ENCODE data around the gene ZYX.
A peak's percentile ranks its signal among the peaks of the same experiment; 100 is the strongest.

ZYX gene

GRCh38 chr7:143362131-143363015 lies 18.8 kb upstream of the ZYX start, which contains the start of gene FAM131B:
TSS of gene FAM131B (minus strand) at chr7:143362713. CDS start at chr7:143362603, 110 bp downstream.
- no peak for DNase-seq (ENCODE audit: low read depth in 2 of 2)

- DNase-seq (ENCODE audit: low read depth in 2 of 2) = no peak
These were observed 17.9 kb upstream of the ZYX start for GRCh38 chr7:143363016-143363937.

GRCh38 chr7:143367972-143368371 lies 13.2 kb upstream of the ZYX start:
- no peak for DNase-seq (ENCODE audit: low read depth in 2 of 2)

GRCh38 chr7:143368387-143368786 lies 12.8 kb upstream of the ZYX start:
- no peak for DNase-seq (ENCODE audit: low read depth in 2 of 2)

GRCh38 chr7:143369678-143370651 lies 11.2 kb upstream of the ZYX start:
- no peak for DNase-seq (ENCODE audit: low read depth in 2 of 2)

- no peak for DNase-seq (ENCODE audit: low read depth in 2 of 2)
These were observed 9.1 kb upstream of the ZYX start for GRCh38 chr7:143372070-143372469.

GRCh38 chr7:143373255-143373794 lies 7.8 kb upstream of the ZYX start:
- no peak for DNase-seq (ENCODE audit: low read depth in 2 of 2)

GRCh38 chr7:143374561-143374960 lies 6.6 kb upstream of the ZYX start:
- no peak for DNase-seq (ENCODE audit: low read depth in 2 of 2)

GRCh38 chr7:143375298-143376034 lies 5.7 kb upstream of the ZYX start:
- DNase-seq (ENCODE audit: low read depth in 2 of 2) = no peak

- no peak for DNase-seq (ENCODE audit: low read depth in 2 of 2)
These were observed 4.7 kb upstream of the ZYX start for GRCh38 chr7:143376396-143376795.

GRCh38 chr7:143379611-143380259 lies 1.4 kb upstream of the ZYX start:
- DNase-seq (ENCODE audit: low read depth in 2 of 2) = no peak

GRCh38 chr7:143380260-143380645 lies 892 bp upstream of the ZYX start:
- peak; percentile 76 to 82 for DNase-seq (ENCODE audit: low read depth in 2 of 2)

GRCh38 chr7:143381427-143382125 lies 431 bp downstream of the ZYX start:
- DNase-seq (ENCODE audit: low read depth in 2 of 2) = no peak

GRCh38 chr7:143382126-143382790 lies 1.1 kb downstream of the ZYX start:
- no peak for DNase-seq (ENCODE audit: low read depth in 2 of 2)

- no peak for DNase-seq (ENCODE audit: low read depth in 2 of 2)
These were observed 1.9 kb downstream of the ZYX start for GRCh38 chr7:143382791-143383641.

GRCh38 chr7:143383642-143383957 lies 2.5 kb downstream of the ZYX start:
- DNase-seq (ENCODE audit: low read depth in 2 of 2) = no peak

GRCh38 chr7:143384148-143384547 lies 3.0 kb downstream of the ZYX start:
- no peak for DNase-seq (ENCODE audit: low read depth in 2 of 2)
